Neural progenitor cell (in vitro differentiated cells): ENCODE results near the gene MYLK2.
"Not testable (repeated sequence)": the region's sequence is repeated elsewhere in the genome, so short reads cannot be mapped to it uniquely, and the experiment has no call there.

Source experiments
- EZH2 ChIP-seq: fragments of 200-600 bp; sonication (generic); IDR thresholded peaks from 2 replicates; pipeline ENCODE4 v1.6.1; 2017; ENCODE audit warnings: antibody characterized with exemption, mild to moderate bottlenecking, moderate library complexity
- EZH2phosphoT487 ChIP-seq: fragments of 200-600 bp; sonication (generic); IDR thresholded peaks from 2 replicates; pipeline ENCODE4 v1.6.1; 2017; ENCODE audit warnings: antibody characterized with exemption
- TF ChIP-seq, protein P1 (sequence below): fragments of 200-600 bp; sonication (generic); IDR thresholded peaks from 2 replicates; pipeline ENCODE4 v1.5.1; 2017; ENCODE audit warnings: antibody characterized with exemption, mild to moderate bottlenecking

DNA sequence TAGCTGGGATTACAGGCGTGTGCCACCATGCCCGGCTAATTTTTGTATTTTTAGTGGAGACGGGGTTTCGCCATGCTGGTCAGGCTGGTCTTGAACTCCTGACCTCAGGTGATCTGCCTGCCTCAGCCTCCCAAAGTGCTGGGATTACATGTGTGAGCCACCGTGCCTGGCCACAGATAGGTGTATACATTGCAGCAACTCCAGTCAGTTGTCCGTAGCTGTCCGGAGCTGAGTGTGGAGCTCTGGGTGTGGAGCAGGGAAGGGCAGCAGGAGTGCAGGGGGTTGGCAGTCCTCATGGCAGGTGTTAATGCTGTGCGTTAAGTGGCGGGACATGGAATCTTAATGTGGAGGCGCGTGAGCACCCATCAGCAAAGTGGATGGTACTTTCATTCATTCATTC, 8.9 kb downstream of the MYLK2 start:
- TF ChIP-seq, protein P1, sequence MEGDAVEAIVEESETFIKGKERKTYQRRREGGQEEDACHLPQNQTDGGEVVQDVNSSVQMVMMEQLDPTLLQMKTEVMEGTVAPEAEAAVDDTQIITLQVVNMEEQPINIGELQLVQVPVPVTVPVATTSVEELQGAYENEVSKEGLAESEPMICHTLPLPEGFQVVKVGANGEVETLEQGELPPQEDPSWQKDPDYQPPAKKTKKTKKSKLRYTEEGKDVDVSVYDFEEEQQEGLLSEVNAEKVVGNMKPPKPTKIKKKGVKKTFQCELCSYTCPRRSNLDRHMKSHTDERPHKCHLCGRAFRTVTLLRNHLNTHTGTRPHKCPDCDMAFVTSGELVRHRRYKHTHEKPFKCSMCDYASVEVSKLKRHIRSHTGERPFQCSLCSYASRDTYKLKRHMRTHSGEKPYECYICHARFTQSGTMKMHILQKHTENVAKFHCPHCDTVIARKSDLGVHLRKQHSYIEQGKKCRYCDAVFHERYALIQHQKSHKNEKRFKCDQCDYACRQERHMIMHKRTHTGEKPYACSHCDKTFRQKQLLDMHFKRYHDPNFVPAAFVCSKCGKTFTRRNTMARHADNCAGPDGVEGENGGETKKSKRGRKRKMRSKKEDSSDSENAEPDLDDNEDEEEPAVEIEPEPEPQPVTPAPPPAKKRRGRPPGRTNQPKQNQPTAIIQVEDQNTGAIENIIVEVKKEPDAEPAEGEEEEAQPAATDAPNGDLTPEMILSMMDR: not testable (repeated sequence)
- not testable (repeated sequence) for TF ChIP-seq EZH2phosphoT487, EZH2
